Measurements from ENCODE around the gene CD69.
"Not testable (repeated sequence)": the region's sequence is repeated elsewhere in the genome, so short reads cannot be mapped to it uniquely, and the experiment has no call there.

CD69 gene

GRCh38 chr12:9750276-9751203 is 10.2 kb downstream of the CD69 start:
- no peak for DNase-seq (ENCODE audit: low read depth, low spot score)

DNA sequence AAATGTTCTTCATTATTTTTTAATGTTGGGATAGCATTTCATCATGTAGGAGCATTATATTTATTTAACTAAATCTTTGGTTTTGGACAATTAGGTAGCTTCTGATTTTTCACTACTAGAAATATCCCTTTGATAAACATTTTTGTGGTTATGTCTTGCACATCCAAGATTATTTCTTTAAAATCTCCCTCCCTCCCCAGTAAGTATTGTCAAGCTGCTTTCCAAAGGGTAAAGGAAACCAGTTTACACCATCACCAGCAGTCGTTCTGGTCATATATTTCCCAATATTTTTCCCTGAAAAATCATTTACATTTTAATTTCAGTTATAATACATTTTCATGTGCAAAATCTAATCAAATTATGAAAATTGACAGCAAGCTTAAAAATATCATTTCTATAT is 11.1 kb downstream of the CD69 start:
- no peak for DNase-seq (ENCODE audit: low read depth, low spot score)

DNA sequence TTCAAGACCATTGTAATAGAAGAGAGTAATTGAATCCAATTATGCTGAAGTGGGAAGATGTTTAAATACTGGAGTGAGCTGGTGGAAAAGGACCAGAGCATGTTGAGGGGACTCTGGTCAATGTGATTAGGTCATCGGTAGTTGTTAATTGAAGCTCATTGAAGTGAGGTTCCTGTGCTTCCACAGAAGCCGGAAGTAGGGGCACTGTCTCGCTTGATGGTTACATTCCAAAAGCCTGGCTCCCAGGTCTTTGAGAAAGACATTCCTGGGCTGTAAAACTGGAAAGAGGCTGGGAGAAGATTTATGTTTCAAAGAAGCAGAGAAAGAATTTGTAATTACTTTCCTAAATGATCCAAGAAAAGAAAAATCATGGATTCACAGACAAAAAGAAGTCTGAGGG is 15.5 kb downstream of the CD69 start:
- no peak for DNase-seq (ENCODE audit: low read depth, low spot score)

DNA sequence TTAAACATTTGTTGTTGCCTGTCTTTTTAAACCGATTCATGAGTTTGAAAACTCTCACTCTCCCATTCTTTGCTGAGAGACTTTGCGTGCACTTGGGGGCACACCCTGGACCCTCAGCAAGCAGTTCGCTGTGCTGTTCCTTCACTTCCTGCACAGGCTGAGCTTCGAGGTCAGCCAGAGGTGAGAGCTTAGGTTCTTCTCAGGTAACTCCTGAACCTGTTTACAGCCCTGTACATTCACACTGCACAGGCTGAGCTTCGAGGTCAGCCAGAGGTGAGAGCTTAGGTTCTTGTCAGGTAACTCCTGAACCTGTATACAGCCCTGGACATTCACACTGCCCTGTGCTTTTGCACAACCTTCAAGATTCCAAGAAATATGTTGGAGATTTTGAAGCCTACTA is 18.0 kb downstream of the CD69 start:
- no peak for DNase-seq (ENCODE audit: low read depth, low spot score)

DNA sequence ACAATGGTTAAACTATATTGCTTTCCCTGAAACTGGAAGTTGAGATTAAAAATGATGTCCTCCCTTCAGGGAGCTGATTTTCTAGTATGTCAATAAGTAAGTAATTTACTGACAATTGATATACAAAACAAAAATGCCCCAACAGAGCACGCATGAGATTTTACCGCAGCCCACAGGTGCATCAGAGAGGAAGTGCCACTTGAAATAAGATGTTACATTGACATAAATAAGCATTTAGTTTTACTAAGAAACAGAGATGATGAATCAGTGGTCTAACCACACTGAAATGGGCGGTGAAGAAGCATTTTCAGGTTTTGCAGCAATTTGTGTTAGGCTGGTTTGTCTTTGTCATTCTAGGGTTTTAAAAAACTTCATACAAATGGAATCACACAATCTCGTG is 19.0 kb downstream of the CD69 start:
- peak; percentile 52 for DNase-seq (ENCODE audit: low read depth, low spot score)

DNA sequence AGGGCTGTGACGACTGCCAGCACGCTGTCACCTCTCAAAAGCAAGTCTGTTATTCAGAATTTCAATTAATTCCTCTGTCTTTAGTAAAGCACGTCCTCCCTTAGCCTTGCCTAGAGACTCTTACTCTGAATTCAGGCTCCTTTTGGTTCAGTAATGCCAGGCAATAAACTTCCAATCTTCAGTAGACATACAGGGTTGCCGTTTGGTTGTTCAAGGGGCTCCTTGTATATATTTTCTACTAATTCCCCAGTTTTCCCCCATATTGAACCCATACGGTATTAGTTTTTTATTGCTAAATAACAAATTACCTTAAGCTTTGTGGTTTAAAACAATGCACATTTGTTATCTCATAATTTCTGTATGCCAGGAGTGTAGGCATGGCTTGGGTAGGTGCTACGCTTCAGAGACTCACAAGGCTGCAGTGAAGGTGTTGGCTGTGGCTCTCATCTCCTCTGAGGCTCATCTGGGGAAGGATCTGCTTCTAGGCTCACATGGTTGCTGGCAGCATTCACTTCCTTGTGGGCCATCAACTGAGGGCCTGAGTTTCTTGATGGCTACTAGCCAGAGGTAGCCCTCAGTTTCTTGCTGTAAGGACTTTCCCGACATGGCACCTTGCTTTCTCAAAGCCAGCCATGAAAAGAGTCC is 20.5 kb downstream of the CD69 start:
- no peak for DNase-seq (ENCODE audit: low read depth, low spot score)

DNA sequence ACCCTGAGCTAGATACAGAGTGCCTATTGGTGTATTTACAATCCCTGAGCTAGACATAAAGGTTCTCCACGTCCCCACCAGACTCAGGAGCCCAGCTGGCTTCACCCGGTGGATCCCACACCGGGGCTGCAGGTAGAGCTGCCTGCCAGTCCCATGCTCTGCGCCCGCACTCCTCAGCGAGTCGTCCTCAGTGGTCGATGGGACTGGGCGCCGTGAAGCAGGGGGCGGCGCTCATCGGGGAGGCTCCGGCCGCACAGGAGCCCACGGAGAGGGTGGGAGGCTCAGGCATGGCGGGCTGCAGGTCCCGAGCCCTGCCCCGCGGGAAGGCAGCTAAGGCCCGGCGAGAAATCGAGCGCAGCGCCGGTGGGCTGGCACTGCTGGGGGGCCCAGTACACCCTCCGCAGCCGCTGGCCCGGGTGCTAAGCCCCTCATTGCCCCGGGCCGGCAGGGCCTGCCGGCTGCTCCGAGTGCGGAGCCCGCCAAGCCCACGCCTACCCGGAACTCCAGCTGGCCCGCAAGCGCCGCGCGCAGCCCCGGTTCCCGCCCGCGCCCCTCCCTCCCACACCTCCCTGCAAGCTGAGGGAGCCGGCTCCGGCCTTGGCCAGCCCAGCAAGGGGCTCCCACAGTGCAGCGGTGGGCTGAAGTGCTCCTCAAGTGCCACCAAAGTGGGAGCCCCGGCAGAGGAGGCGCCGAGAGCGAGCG is 21.1 kb downstream of the CD69 start:
- not testable (repeated sequence) for DNase-seq (ENCODE audit: low read depth, low spot score)

DNA sequence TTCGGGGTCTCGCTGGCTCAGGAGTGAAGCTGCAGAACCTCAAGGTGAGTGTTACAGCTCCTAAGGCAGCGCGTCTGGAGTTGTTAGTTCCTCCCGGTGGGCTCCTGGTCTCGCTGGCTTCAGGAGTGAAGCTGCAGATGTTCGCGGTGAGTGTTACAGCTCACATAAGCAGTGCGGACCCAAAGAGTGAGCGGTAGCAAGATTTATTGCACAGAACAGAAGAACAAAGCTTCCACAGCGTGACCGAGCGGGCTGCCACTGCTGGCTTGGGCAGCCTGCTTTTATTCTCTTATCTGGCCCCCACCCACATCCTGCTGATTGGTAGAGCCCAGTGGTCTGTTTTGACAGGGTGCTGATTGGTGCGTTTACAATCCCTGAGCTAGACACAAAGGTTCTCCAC is 21.8 kb downstream of the CD69 start:
- DNase-seq (ENCODE audit: low read depth, low spot score) = not testable (repeated sequence)

DNA sequence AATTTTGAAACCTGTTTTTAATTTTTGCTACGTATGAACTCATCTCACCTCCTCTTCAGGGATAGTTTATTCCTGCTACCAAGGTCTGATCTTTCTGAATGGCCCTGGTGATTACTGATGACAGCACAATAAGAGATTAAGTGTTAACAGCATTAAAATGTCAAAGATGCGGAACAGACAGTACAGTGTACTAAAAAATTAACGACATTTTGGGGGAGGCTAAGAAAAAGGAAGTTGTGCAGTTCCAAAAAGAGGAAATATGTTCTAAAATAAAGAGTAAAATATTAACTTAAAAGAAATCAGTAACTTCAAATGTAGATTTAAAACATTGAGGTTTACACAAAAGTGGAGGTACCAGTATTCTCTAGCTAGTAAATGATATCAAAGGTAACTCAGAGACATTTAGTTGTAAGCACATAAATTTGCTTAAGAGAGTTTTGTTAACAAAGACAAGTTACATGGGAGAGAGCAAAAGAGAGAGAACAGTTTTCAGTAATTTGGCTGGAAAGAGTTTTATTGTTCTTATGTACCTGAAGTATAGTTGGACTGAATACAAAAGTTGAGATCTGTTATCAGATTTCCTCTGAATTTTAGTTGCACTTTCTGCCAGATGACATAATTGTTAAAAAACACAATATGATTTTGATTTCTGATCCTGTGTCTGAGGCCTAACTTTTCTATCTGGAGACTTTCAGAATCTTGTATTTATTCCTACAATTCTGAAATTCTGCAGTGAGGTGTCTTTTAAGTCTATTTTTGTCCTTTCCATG is 23.6 kb downstream of the CD69 start:
- no peak for DNase-seq (ENCODE audit: low read depth, low spot score)

DNA sequence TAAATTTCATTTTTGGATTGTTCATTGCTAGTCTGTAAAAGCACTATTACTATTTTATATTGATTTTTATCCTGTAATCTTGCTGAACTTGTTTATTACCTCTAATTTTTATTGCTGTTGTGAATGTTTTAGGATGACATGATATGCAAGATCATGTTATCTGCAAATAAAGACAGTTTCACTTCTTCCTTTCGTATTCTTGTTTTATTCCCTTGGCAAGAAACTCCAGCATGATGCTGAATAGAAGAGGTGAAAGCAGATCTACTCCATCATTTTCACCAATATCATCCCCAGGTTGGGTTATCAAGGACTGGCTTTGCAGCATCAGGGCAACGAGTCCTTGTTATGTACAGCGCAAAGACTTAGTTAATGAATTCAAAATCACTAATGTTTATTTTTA is 25.1 kb downstream of the CD69 start:
- DNase-seq (ENCODE audit: low read depth, low spot score) = no peak

GRCh38 chr12:9732921-9733461 is 27.7 kb downstream of the CD69 start, which contains the start of gene CLECL1:
Gene CLECL1 (minus strand): TSS chr12:9733097.
- DNase-seq (ENCODE audit: low read depth, low spot score) = no peak

DNA sequence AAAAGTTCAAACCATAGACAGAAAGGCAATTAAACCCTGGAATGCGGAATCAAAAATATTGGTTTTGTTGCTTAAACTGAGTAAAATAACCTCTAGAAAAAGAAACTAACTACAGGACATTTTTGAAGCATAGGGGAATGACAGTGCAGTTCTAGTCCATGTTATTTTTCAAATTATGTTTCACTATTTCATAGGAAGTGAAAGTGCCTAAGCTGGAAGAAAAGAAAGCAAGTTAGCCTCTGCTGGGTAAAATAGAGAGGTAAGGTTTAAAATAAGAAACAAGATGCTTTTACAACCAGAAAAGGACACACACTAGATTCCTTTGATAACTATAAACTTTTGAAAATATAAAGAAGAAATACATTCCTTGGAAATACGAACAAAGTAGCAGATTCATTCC is 28.9 kb downstream of the CD69 start:
- DNase-seq (ENCODE audit: low read depth, low spot score) = no peak

DNA sequence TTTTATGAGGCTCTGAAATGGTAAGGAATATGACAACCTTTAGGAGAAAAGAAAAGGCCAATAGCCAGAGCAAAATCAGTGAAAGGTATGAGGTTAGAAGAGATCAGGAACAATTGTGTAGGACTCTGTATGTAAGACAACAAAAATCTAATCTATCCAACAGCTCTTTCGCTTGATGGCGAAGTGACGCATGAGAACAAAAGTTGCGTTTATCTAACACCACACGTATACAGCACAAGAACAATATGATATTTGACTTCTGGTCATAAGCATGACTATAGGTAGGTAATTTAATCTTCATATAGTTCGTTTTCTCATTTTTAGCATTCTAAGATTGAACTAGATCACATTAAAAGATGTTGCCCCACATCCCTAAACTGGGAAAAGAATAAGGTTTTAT is 29.3 kb downstream of the CD69 start:
- no peak for DNase-seq (ENCODE audit: low read depth, low spot score)

- no peak for DNase-seq (ENCODE audit: low read depth, low spot score)
Measured at GRCh38 chr12:9730591-9730990, 30.1 kb downstream of the CD69 start.

DNA sequence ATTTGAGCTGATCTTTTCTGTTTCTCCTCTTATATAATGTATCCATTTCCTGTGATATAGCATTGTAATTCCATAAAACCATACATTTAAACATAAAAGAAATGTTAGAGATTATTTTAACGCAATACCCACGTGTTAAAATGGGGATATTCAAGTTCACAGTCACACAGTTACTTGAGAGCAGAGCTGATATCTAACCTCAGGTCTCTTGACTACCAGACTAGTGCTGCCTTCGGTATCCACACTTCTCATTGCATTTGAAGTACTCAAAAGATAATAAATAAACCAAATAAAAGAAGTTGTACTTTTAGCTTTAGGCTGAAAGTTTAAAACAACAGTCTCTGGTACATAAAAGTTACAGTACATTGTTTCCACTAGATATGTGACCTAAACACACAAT is 30.7 kb downstream of the CD69 start:
- no peak for DNase-seq (ENCODE audit: low read depth, low spot score)

DNA sequence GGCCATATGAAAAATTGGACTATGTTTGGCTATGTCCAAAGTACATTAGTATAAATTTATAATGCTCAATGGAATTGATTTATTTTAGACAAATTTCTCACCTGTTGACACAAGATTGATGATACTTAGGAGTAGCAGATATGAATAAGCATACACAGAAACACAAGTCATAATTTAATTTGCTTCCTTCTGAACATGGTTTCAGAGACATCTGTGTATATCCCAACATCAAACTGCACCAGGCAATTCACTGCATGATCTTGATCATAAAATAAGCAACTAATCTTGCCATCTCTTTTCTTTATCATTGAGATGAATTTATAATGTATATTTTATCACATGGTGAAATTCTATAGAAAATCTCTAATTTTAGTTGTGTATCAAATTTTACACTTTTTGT is 31.6 kb downstream of the CD69 start:
- no peak for DNase-seq (ENCODE audit: low read depth, low spot score)

DNA sequence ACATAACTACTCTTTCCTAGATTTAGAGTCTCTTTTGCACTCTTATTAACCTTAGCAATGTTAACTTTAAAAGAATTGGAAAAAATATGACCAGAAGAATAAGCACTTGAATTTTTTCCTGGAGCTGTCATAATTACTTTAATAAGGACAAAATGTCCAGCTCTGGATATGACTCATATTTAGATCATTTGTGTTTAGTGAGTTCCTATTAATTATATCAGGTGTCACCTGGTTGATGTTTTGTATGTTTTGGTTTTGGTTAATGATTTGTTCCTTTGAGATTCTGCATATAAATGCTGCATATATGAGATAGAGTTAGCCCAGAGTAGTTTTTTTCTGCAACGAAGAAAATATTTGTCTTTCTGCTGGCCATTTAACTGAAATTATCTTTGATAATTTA is 32.9 kb downstream of the CD69 start:
- DNase-seq (ENCODE audit: low read depth, low spot score) = no peak

DNA sequence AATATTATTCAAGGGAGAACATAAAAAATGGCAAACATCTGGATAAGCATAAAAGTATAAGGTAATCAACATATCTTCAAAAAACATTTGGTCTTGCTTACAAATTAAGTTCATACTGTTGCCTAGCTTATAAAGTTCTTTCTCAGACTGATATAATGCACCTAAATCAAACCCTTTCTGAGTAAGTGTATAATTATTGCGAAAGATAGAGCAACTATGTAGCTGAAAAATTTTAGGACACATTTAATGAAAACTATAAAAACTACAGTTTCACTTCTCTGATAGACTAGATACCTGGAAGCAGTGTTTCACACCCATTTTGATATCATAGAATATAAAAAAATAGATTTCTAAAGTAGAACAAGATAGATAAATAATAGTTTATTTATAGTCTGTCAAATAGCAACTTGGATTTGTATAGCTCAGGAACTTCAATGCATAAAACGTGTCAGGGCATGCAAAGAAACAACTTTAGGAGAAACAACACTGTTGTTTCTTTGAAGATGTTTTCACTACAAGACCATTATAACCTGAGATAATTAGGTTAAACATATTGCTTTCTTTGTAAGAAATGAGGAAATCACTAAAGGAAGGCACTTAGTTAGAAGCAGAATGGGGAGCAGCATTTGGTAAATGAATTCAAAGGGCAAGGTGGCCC is 35.4 kb downstream of the CD69 start:
- no peak for DNase-seq (ENCODE audit: low read depth, low spot score)

DNA sequence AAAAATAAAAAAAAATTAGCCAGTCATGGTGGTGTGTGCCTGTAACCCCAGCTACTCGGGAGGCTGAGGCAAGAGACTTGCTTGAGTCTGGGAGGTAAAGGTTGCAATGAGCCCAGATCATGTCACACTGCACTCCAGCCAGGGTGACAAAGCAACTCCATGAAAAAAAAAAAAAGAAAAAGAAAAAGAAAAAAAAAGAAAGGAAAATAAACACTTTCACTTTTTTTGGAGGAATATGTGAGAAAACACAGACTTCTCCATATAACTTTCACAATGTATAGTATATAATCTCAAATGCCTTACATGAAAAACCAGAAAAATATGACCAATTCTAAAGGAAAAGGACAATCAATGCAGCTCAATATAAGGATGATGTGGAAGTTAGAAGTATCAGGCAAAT is 36.7 kb downstream of the CD69 start:
- no peak for DNase-seq (ENCODE audit: low read depth, low spot score)

DNA sequence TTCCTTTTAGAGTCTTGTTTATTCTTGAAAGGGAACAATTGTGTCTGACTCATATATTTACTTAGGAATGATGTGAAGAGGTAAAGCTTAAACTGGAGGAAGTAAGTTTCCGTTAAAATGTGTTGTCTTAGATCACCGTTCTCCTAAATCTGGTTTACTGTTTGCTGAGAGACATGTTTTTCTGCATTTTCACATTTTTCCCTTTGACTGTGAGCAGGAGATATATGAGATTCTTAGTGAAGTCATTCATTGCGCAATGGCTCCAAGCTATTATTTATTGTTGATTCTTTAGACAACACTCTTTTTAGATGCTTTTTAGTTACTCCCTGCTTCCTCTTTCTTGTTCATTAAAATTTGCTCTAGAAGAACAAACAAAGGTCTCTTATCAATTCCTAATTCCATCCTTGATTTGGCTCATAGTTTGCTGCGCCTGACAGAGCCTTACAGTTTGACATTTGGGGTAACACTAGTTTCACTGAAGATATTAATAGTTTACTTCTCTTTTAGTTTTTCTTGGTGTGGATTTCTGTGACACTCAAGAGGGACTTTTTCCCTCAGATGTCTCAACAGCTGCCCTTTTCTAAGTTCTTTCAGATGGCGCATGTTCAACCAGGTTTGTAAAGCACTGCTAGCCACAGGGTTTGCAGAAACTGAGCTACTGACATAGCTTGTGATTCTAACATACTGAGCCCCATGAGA is 39.2 kb downstream of the CD69 start:
- DNase-seq (ENCODE audit: low read depth, low spot score) = no peak
